ENCODE results near the gene CCNY. TPM values are rescaled to one million over a fixed set of nuclear protein-coding genes. Genes with fewer than 3 reads are reported as not detected.
A peak's percentile ranks its signal among the peaks of the same experiment; 100 is the strongest.

CCNY gene
- total RNA-seq, 1 donor: 35.0 TPM

GRCh38 chr10:35362701-35363350 lies 26.5 kb downstream of the CCNY start:
- TF ChIP-seq CTCF (IDR thresholded peaks at IDR 0.05; ENCODE audit: insufficient read depth, low read depth, low read length): no peak
- no peak for DNase-seq (ENCODE audit: low read depth)
- H3K4me3 ChIP-seq (ENCODE audit: low read depth, low read length): no peak overlapping the region

DNA sequence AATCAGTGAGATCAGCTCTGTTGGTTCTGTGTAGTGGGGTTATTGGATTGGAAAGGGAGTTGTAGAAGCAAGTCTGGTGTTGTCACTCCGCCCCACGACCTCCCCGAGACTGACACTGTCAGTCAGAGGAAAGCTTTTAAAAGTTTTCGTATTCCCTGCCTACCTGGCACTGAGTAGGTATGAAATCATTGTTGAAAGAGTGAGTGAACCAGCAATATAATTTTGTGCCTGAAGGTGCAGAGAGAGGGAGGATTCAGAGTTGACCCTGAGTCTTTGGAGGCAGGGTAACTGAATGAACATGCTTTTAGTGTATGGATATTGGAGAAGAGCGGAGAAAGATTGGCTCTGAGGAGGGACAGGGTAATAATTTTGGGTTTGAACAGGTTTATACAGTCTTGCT lies 27.3 kb downstream of the CCNY start:
- TF ChIP-seq CTCF (IDR thresholded peaks at IDR 0.05; ENCODE audit: insufficient read depth, low read depth, low read length): no peak
- H3K4me3 ChIP-seq (ENCODE audit: low read depth, low read length): no peak overlapping the region
- DNase-seq (ENCODE audit: low read depth): no peak

GRCh38 chr10:35364808-35365207 lies 28.5 kb downstream of the CCNY start:
- DNase-seq (ENCODE audit: low read depth): peak; percentile 93
- no peak for TF ChIP-seq CTCF (IDR thresholded peaks at IDR 0.05; ENCODE audit: insufficient read depth, low read depth, low read length)
- H3K4me3 ChIP-seq (ENCODE audit: low read depth, low read length): no peak overlapping the region

- TF ChIP-seq CTCF (IDR thresholded peaks at IDR 0.05; ENCODE audit: insufficient read depth, low read depth, low read length): no peak
- DNase-seq (ENCODE audit: low read depth): no peak
- no peak overlapping the region for H3K4me3 ChIP-seq (ENCODE audit: low read depth, low read length)
These were observed 29.7 kb downstream of the CCNY start for GRCh38 chr10:35365994-35366393.

GRCh38 chr10:35367107-35367859 lies 31.0 kb downstream of the CCNY start:
- TF ChIP-seq CTCF (IDR thresholded peaks at IDR 0.05; ENCODE audit: insufficient read depth, low read depth, low read length): no peak
- no peak overlapping the region for H3K4me3 ChIP-seq (ENCODE audit: low read depth, low read length)
- no peak for DNase-seq (ENCODE audit: low read depth)

GRCh38 chr10:35367982-35368381 lies 31.7 kb downstream of the CCNY start:
- no peak for TF ChIP-seq CTCF (IDR thresholded peaks at IDR 0.05; ENCODE audit: insufficient read depth, low read depth, low read length)
- no peak overlapping the region for H3K4me3 ChIP-seq (ENCODE audit: low read depth, low read length)
- no peak for DNase-seq (ENCODE audit: low read depth)

All from fibroblast of villous mesenchyme (primary cell).